KMS-11 (cell line): ENCODE results near the gene BBS7.

Experiments
- H2AFZ ChIP-seq: fragments of 200-600 bp; sonication (generic); 2 replicates; pipeline ENCODE4 v1.6.1; 2016; ENCODE audit warnings: antibody characterized with exemption, mixed run types, low read depth
- H3K27ac ChIP-seq: fragments of 200-600 bp; sonication (generic); 2 replicates; pipeline ENCODE4 v1.6.1; 2016; ENCODE audit warnings: mild to moderate bottlenecking, mixed run types
- H3K27me3 ChIP-seq: fragments of 200-600 bp; sonication (generic); 2 replicates; pipeline ENCODE4 v1.6.1; 2017; ENCODE audit warnings: mild to moderate bottlenecking, low read depth, mixed run types, moderate library complexity; ENCODE audit not compliant: insufficient read depth
- H3K36me3 ChIP-seq: fragments of 200-600 bp; sonication (generic); 2 replicates; pipeline ENCODE4 v1.6.1; 2017; ENCODE audit warnings: mild to moderate bottlenecking, mixed run types; ENCODE audit not compliant: insufficient read depth
- H3K4me1 ChIP-seq: fragments of 200-600 bp; sonication (generic); 2 replicates; pipeline ENCODE4 v1.6.1; 2016; ENCODE audit warnings: mild to moderate bottlenecking, low read depth, mixed run types; ENCODE audit not compliant: poor library complexity, severe bottlenecking
- H3K4me2 ChIP-seq: fragments of 200-600 bp; sonication (generic); 2 replicates; pipeline ENCODE4 v1.7.0; 2016; ENCODE audit warnings: mild to moderate bottlenecking, mixed run types
- H3K4me3 ChIP-seq: fragments of 200-600 bp; sonication (generic); IDR thresholded peaks from 2 replicates; pipeline ENCODE4 v1.6.1; 2017; ENCODE audit warnings: low read depth, low read length, mixed read lengths; ENCODE audit not compliant: insufficient read depth
- H3K79me2 ChIP-seq: fragments of 200-600 bp; sonication (generic); 2 replicates; pipeline ENCODE4 v1.6.1; 2016; ENCODE audit warnings: low read depth, mixed run types; ENCODE audit not compliant: insufficient read depth
- H3K9ac ChIP-seq: fragments of 200-600 bp; sonication (generic); 2 replicates; pipeline ENCODE4 v1.6.1; 2016; ENCODE audit warnings: mild to moderate bottlenecking, mixed run types
- H4K20me1 ChIP-seq: fragments of 200-600 bp; sonication (generic); 2 replicates; pipeline ENCODE4 v1.6.1; 2016; ENCODE audit warnings: mild to moderate bottlenecking, mixed run types; ENCODE audit not compliant: insufficient read depth
- TF ChIP-seq, protein P1 (sequence below): fragments of 200-600 bp; sonication (generic); conservative IDR thresholded peaks from 2 replicates; pipeline ENCODE4 v1.6.1; 2017; ENCODE audit warnings: low read depth, mild to moderate bottlenecking, antibody characterized with exemption, low read length, moderate library complexity, mixed read lengths

BBS7 gene

DNA sequence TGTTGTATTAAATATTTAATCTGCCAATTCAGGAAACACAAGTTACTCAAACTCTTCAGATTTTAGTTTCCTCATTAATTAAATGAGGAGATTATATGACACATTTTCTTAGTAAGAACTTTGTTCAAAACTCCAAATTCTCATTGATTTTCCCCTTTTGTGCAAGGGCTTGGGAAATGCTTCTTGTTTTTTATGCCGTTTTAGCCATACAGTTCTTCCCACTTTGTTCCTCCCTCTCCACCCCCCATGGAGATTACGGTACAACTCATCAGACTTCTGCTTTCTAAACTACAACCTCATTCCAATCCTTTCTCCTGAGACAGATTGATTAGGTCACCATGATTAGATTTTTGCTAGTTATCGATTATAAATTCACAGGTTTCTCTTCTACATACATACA is 10.9 kb upstream of the BBS7 start:
- TF ChIP-seq, protein P1, sequence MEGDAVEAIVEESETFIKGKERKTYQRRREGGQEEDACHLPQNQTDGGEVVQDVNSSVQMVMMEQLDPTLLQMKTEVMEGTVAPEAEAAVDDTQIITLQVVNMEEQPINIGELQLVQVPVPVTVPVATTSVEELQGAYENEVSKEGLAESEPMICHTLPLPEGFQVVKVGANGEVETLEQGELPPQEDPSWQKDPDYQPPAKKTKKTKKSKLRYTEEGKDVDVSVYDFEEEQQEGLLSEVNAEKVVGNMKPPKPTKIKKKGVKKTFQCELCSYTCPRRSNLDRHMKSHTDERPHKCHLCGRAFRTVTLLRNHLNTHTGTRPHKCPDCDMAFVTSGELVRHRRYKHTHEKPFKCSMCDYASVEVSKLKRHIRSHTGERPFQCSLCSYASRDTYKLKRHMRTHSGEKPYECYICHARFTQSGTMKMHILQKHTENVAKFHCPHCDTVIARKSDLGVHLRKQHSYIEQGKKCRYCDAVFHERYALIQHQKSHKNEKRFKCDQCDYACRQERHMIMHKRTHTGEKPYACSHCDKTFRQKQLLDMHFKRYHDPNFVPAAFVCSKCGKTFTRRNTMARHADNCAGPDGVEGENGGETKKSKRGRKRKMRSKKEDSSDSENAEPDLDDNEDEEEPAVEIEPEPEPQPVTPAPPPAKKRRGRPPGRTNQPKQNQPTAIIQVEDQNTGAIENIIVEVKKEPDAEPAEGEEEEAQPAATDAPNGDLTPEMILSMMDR, result no peak
- H3K79me2 ChIP-seq, result no peaks in the 10 kb centered on the region

DNA sequence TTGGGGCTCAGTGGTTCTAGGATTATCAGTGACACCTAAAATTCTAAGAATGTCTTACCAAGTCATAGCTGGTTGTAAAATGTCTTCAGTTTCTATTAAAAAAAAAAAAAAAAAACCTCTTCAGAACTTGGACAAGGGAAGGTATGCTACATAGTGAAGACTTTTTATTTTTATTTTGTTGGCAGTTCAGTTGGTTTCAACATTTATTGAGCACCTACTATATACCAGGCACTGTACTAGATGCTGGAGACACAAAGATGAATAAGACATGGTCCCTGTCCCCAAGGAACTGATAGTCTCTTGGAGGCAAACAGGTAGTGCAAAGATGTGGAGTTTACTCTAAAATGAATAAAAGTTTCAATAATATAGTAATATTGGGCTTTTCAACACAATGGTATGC is 8.9 kb upstream of the BBS7 start:
- no peak overlapping the region for H3K9ac ChIP-seq

More for the DNA sequence above, 10.9 kb upstream of the BBS7 start:
- H3K4me3 ChIP-seq, result no peak overlapping the region
- H3K27me3 ChIP-seq, result no peaks in the 10 kb centered on the region
- H4K20me1 ChIP-seq, result no peaks in the 10 kb centered on the region
- H3K4me1 ChIP-seq, result no peaks in the 10 kb centered on the region
- no peaks in the 10 kb centered on the region for H3K36me3 ChIP-seq
- H3K27ac ChIP-seq, result no peak overlapping the region
- no peak overlapping the region for H3K9ac ChIP-seq
- H3K4me2 ChIP-seq, result no peak overlapping the region
- H2AFZ ChIP-seq, result no peak overlapping the region

GRCh38 chr4:121877041-121877773 is 6.9 kb upstream of the BBS7 start:
- peaks cover 34% of the 10 kb centered on the region for H3K4me1 ChIP-seq
- no peaks in the 10 kb centered on the region for H3K79me2 ChIP-seq
- no peaks in the 10 kb centered on the region for H4K20me1 ChIP-seq
- H2AFZ ChIP-seq, result no peak overlapping the region
- no peaks in the 10 kb centered on the region for H3K36me3 ChIP-seq
- no peak overlapping the region for H3K9ac ChIP-seq
- no peak overlapping the region for H3K4me3 ChIP-seq
- no peak overlapping the region for H3K4me2 ChIP-seq
- TF ChIP-seq, protein P1, result no peak
- H3K27me3 ChIP-seq, result no peaks in the 10 kb centered on the region
- H3K27ac ChIP-seq, result no peak overlapping the region

More for the DNA sequence above, 8.9 kb upstream of the BBS7 start:
- Histone ChIP-seq H3K4me3 (no peak overlapping the region), H3K4me1 (peaks cover 14% of the 10 kb centered on the region), H2AFZ (no peak overlapping the region), H4K20me1 (no peaks in the 10 kb centered on the region), H3K4me2 (no peak overlapping the region), H3K27ac (no peak overlapping the region), H3K36me3 (no peaks in the 10 kb centered on the region), H3K27me3 (no peaks in the 10 kb centered on the region), H3K79me2 (no peaks in the 10 kb centered on the region)
- TF ChIP-seq, protein P1, result no peak

DNA sequence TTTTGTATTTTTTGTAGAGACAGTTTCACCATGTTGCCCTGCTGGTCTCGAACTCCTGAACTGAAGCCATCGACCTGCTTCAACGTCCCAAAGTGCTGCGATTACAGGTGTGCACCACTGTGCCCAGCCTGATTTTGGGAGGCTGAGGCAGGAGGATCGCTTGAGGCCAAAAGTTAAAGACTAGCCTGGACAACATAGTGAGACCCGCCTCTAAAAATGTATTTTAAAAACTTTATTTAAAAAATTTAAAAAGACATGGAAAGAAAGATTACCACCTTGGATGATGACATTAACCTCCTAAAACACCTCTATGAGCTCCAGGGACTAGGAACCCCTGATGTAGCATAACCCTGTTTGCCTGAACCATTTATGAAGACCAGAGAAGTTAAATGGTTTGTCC is 5.8 kb upstream of the BBS7 start:
- Histone ChIP-seq H3K27me3 (no peaks in the 10 kb centered on the region), H4K20me1 (no peaks in the 10 kb centered on the region), H3K27ac (no peak overlapping the region), H3K4me2 (no peak overlapping the region), H2AFZ (no peak overlapping the region), H3K36me3 (no peaks in the 10 kb centered on the region), H3K4me3 (no peak overlapping the region), H3K9ac (no peak overlapping the region), H3K4me1 (peaks cover 41% of the 10 kb centered on the region), H3K79me2 (no peaks in the 10 kb centered on the region)
- TF ChIP-seq, protein P1, result no peak
